BJ (cell line): ENCODE measurements around the gene RNF38. TPM values are rescaled to one million over a fixed set of nuclear protein-coding genes. Genes with fewer than 3 reads are reported as not detected.

ENCODE experiments used
- CTCF ChIA-PET: fragments of 350-600 bp; formaldehyde crosslinking; extraction: SDS; loops from one replicate; lab custom pipeline; 2021; ENCODE audit warnings: antibody characterized with exemption, inconsistent platforms; lab: Yijun Ruan, JAX
- POLR2A ChIA-PET: fragments of 300-600 bp; sonication (Branson Sonifier 250); formaldehyde crosslinking; extraction: SDS; loops from one replicate; lab custom pipeline; 2021; ENCODE audit warnings: antibody characterized with exemption; lab: Charles Lee
- DNase-seq: peaks from one replicate; pipeline ENCODE4 v3.0.0-alpha.2; 2011; ENCODE audit warnings: low read depth
- H3K27me3 ChIP-seq: 2 replicates; pipeline ENCODE4 v1.6.0; 2011; ENCODE audit warnings: low read length; ENCODE audit not compliant: control insufficient read depth, insufficient read depth
- H3K36me3 ChIP-seq: 2 replicates; pipeline ENCODE4 v1.5.1; 2011; ENCODE audit warnings: low read length; ENCODE audit not compliant: control insufficient read depth, insufficient read depth
- H3K4me3 ChIP-seq: 2 replicates; pipeline ENCODE4 v1.5.1; 2011; ENCODE audit warnings: low read depth, mild to moderate bottlenecking, control low read depth, low read length
- CTCF ChIP-seq: IDR thresholded peaks from 2 replicates; pipeline ENCODE4 v1.5.1; 2011; ENCODE audit warnings: low read depth, mild to moderate bottlenecking, control low read depth, inconsistent platforms, low read length, moderate library complexity; ENCODE audit not compliant: insufficient read depth
- polyA plus RNA-seq: library from polyadenylated mRNA; depleted of rRNA; stranded (reverse); fragments of >200 nt; gene quantifications from 2 replicates; pipeline ENCODE4 v1.2.3, GENCODE V29; 2011

RNF38 gene
- polyA plus RNA-seq, 1 experiment = 20.0 TPM

GRCh38 chr9:36346569-36346968 lies 53.5 kb downstream of the RNF38 start:
- H3K4me3 ChIP-seq = no peak overlapping the region
- H3K36me3 ChIP-seq = peaks cover 6% of the 10 kb centered on the region
- ChIA-PET CTCF (no interaction called here), POLR2A (no interaction called here)
- no peak for TF ChIP-seq CTCF
- DNase-seq = no peak
- H3K27me3 ChIP-seq = no peaks in the 10 kb centered on the region

GRCh38 chr9:36345103-36345846 lies 54.8 kb downstream of the RNF38 start:
- TF ChIP-seq CTCF = no peak
- Histone ChIP-seq H3K27me3 (no peaks in the 10 kb centered on the region), H3K4me3 (no peak overlapping the region), H3K36me3 (peaks cover 13% of the 10 kb centered on the region)
- DNase-seq = no peak
- CTCF ChIA-PET = interaction anchor here (0.6 to 1.6 kb wide), 3 partner anchors 16 to 97 kb away, joined by 3 to 9 read pairs (median 4); no protein-coding TSS in a partner anchor
- POLR2A ChIA-PET = no interaction called here

GRCh38 chr9:36341936-36342577 lies 58.0 kb downstream of the RNF38 start:
- no peak for DNase-seq
- no peaks in the 10 kb centered on the region for H3K27me3 ChIP-seq
- TF ChIP-seq CTCF = no peak
- no peak overlapping the region for H3K4me3 ChIP-seq
- ChIA-PET POLR2A (no interaction called here), CTCF (interaction anchor here (0.9 kb wide), 1 partner anchor 13 kb away, joined by 3 read pairs; no protein-coding TSS in a partner anchor)
- H3K36me3 ChIP-seq = peaks cover 20% of the 10 kb centered on the region

GRCh38 chr9:36337865-36338264 lies 62.2 kb downstream of the RNF38 start:
- Histone ChIP-seq H3K27me3 (no peaks in the 10 kb centered on the region), H3K4me3 (no peak overlapping the region), H3K36me3 (peaks cover 20% of the 10 kb centered on the region)
- ChIA-PET CTCF (interaction anchor here (5.0 kb wide), 1 partner anchor 9 kb away, joined by 23 read pairs; no protein-coding TSS in a partner anchor), POLR2A (no interaction called here)
- DNase-seq = no peak
- TF ChIP-seq CTCF = no peak

GRCh38 chr9:36337002-36337401 lies 63.1 kb downstream of the RNF38 start:
- Histone ChIP-seq H3K36me3 (peaks cover 18% of the 10 kb centered on the region), H3K4me3 (no peak overlapping the region), H3K27me3 (no peaks in the 10 kb centered on the region)
- no peak for TF ChIP-seq CTCF
- ChIA-PET CTCF (interaction anchor here (5.0 kb wide), 1 partner anchor 8 kb away, joined by 23 read pairs; no protein-coding TSS in a partner anchor), POLR2A (no interaction called here)
- DNase-seq = no peak
